HFF-Myc (cell line): Measurements from ENCODE around the gene STARD13.

Experiments
- DNase-seq: peaks from one replicate; pipeline ENCODE4 v3.0.0-alpha.2; 2011; ENCODE audit warnings: low read depth; ENCODE audit errors: extremely low read depth
- H3K4me3 ChIP-seq: replicated peaks from 2 replicates; pipeline ENCODE4 v1.5.1; 2011; ENCODE audit warnings: low read depth, mild to moderate bottlenecking, control low read depth, low read length
- TF ChIP-seq, protein P1 (sequence below): IDR thresholded peaks from 2 replicates; pipeline ENCODE4 v1.5.1; 2012; ENCODE audit warnings: mild to moderate bottlenecking, low read depth, low read length, control low read depth; ENCODE audit errors: missing control alignments

STARD13 gene

DNA sequence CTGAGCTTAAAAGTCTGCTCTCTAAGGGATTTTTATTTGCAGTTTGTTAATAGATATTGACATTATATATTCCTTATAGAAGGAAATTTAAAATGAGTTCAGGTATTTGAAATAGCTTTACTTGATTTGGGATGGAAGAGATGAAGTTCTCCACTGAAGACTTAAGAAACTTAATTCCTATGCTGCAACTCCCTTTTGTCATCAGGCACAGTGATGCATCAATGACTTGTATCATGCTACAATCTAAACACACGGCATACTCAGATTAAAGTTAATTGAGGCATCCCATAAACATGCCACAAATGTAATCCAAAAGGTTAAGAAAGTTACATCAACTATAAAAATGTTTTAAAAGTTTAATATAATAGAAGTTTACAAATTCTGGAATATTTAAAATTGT, 109.0 kb downstream of the STARD13 start:
- TF ChIP-seq, protein P1, sequence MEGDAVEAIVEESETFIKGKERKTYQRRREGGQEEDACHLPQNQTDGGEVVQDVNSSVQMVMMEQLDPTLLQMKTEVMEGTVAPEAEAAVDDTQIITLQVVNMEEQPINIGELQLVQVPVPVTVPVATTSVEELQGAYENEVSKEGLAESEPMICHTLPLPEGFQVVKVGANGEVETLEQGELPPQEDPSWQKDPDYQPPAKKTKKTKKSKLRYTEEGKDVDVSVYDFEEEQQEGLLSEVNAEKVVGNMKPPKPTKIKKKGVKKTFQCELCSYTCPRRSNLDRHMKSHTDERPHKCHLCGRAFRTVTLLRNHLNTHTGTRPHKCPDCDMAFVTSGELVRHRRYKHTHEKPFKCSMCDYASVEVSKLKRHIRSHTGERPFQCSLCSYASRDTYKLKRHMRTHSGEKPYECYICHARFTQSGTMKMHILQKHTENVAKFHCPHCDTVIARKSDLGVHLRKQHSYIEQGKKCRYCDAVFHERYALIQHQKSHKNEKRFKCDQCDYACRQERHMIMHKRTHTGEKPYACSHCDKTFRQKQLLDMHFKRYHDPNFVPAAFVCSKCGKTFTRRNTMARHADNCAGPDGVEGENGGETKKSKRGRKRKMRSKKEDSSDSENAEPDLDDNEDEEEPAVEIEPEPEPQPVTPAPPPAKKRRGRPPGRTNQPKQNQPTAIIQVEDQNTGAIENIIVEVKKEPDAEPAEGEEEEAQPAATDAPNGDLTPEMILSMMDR: no peak
- no peak for DNase-seq
- H3K4me3 ChIP-seq: no peak overlapping the region

DNA sequence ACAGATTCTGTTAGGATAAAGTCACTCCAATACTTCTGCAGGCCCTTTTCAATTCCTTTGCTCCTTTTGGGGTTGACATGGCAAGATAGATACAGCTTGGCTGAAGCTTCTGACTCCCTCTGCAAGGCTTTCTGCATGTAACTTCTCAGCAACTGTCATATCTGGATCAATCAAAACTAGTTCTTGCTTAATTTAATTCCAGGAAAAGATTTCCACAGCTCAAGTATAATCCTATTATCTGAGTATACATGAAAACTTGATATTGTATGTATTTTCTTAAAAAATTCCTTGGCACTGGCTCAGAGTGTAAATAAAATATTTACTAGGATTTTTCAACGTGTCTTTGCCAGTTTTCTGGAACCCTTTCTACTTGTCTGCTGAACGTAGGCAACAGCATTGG, 109.6 kb downstream of the STARD13 start:
- TF ChIP-seq, protein P1: no peak
- DNase-seq: no peak

DNA sequence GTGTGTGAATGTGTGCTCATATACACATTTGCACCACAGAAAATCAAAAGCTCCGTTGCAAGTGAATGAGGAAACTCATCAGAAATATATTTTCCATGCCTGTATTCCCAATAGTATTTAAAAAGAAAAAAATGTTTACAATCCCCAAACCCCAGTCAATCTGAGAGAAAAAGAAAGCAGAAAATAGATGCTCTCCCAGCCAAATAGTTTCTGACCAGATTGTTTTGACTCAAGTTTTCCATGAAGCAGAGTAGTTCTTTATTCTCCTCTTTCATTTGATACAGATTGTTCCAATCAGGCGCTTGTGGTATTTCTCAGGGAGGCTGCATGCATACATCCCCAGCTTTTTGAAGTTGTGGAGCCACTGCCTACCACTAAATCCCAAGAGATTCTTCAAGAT, 110.6 kb downstream of the STARD13 start:
- TF ChIP-seq, protein P1: no peak
- DNase-seq: no peak
- H3K4me3 ChIP-seq: no peak overlapping the region

More for the DNA sequence above, 109.6 kb downstream of the STARD13 start:
- no peak overlapping the region for H3K4me3 ChIP-seq

DNA sequence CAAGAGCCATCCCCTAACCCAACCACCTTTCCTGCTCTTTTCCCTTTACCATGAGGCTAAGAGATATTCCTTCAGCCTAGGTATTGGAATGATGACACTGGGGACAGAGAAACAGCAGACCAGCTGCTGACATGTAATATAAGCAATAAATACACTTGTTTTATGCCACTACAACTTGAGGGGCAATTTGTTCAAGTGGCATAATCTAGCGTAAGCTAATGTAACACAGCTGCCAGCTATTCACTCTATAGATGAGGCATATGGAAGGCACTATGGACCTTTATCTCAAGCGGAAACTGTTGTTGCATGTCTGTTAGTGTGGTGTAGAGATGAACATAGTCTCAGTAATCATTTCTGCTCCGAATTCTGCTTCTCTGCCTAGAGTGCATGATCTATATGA, 111.1 kb downstream of the STARD13 start:
- DNase-seq: no peak
- TF ChIP-seq, protein P1: no peak
- H3K4me3 ChIP-seq: no peak overlapping the region

DNA sequence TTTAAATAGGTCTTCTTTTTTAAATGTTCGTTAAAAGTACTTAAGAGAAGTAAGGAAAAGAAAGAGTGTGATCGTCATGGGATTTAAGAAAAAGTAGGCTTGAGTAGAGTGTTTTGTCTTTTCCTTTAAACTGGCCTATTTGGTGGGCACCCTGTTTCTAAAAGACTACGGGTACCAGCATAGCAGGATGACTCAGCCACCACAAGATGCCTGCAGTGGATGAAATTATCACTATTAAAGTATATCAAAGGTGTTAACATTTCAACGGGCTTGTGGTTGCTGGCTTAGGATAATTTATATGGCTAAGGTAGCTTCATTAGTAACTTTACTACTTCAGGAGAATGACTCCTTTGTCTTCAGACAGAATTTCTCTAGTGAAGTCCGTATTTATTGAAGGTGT, 112.6 kb downstream of the STARD13 start:
- DNase-seq: no peak
- TF ChIP-seq, protein P1: no peak

DNA sequence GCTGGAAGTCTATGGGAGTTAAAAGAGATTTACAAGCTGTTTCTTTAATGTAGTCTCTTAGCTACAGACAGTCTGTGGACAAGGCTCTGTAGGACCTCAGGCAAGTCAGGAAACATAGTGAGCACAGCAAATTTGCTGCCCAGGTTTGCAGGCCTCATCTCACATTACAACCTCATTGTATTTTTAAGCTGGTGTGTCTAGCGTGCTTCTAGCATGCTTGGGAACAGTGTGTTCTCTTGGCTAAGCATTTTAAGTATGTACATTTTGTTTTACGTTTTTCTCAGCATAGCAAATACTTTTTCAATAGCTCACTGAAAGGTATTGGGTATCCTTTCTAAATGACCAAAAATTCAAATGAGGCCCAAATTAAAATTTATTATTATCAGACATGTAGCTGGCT, 113.2 kb downstream of the STARD13 start:
- no peak overlapping the region for H3K4me3 ChIP-seq
- TF ChIP-seq, protein P1: no peak
- DNase-seq: no peak

More for the DNA sequence above, 112.6 kb downstream of the STARD13 start:
- no peak overlapping the region for H3K4me3 ChIP-seq

DNA sequence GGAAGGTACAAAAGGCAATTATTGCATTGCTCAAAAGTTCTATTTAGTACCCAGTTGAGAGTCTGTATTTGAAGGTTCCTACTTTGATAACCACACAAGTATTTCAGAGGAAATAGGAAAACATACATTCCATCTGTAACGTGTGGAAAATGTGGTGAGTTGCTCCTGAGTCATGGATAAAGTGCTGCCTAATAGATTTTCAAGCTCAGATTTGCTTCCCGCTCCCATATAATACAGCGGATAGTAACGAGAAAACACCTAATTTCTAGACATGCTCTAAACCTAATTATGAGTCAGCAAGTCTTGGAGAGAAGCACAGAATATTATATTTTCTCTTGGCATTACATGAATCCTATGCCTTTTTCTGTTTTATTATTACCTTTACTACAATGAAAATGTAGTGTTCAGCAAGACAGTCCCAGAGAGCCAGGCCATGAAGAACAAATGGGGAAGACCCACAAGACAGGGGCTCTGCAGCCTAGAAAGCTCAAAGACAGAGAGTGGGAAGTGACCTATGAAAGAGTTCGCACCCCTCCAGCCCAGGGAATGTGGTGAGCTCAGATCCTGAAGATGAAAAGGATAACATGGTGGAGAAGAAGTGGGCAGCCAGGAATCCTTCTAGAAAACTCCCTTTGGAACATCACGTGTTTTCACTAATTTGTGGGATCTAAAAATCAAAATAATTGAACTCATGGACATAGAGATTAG, 116.1 kb downstream of the STARD13 start:
- no peak overlapping the region for H3K4me3 ChIP-seq
- no peak for DNase-seq
- TF ChIP-seq, protein P1: no peak
